IMR-90 (cell line): ENCODE results near the gene VMAC. TPM values are rescaled to one million over a fixed set of nuclear protein-coding genes. Genes with fewer than 3 reads are reported as not detected.

Source experiments
- ATAC-seq: fragments of 200-7000 bp; cut with Tn5 transposase; 2 replicates; pipeline ENCODE4 v1.9.1; 2020; ENCODE audit warnings: low read depth, mild to moderate bottlenecking, moderate library complexity
- BruUV-seq: library from RNA; stranded (reverse); fragments of 400-500 nt; replicated peaks from 2 replicates; lab custom pipeline; 2021; lab: Mats Ljungman, UMichigan
- CTCF ChIA-PET: fragments of 300-600 bp; formaldehyde crosslinking; extraction: SDS; loops from one replicate; lab custom pipeline; 2021; ENCODE audit warnings: antibody characterized with exemption; lab: Yijun Ruan, JAX
- POLR2A ChIA-PET: fragments of 300-600 bp; sonication (Branson Sonifier 250); formaldehyde crosslinking; loops from one replicate; lab custom pipeline; 2022; ENCODE audit warnings: antibody characterized with exemption; ENCODE audit not compliant: unreplicated experiment; lab: Charles Lee
- DNase-seq: peaks from one replicate; pipeline ENCODE4 v3.0.0; 2013
- H2AFZ ChIP-seq: replicated peaks from 2 replicates; pipeline ENCODE3; 2013; ENCODE audit warnings: low read length, mild to moderate bottlenecking; ENCODE audit not compliant: poor library complexity
- H2AK5ac ChIP-seq: 2 replicates; pipeline ENCODE4 v1.6.1; 2013; ENCODE audit warnings: low read depth, low read length, inconsistent platforms
- H2AK9ac ChIP-seq: replicated peaks from 2 replicates; pipeline ENCODE3; 2013; ENCODE audit warnings: mild to moderate bottlenecking, low read depth, low read length, moderate library complexity; ENCODE audit not compliant: poor library complexity
- H2BK120ac ChIP-seq: 2 replicates; pipeline ENCODE4 v1.6.1; 2013; ENCODE audit warnings: low read depth, low read length, inconsistent platforms
- H2BK15ac ChIP-seq: 3 replicates; pipeline ENCODE4 v1.6.1; 2013; ENCODE audit warnings: low read depth, low read length, inconsistent platforms
- H2BK20ac ChIP-seq: 2 replicates; pipeline ENCODE4 v1.6.1; 2013; ENCODE audit warnings: low read depth, mild to moderate bottlenecking, inconsistent platforms, low read length, moderate library complexity
- H2BK5ac ChIP-seq: 2 replicates; pipeline ENCODE4 v1.6.1; 2013; ENCODE audit warnings: mild to moderate bottlenecking, low read depth, low read length, inconsistent platforms; ENCODE audit not compliant: poor library complexity, severe bottlenecking
- H3K14ac ChIP-seq: replicated peaks from 2 replicates; pipeline ENCODE4 v1.6.1; 2013; ENCODE audit warnings: low read depth, low read length, inconsistent platforms
- H3K18ac ChIP-seq: 2 replicates; pipeline ENCODE4 v1.6.1; 2013; ENCODE audit warnings: low read depth, low read length, control low read depth
- H3K23ac ChIP-seq: 2 replicates; pipeline ENCODE4 v1.6.1; 2013; ENCODE audit warnings: low read depth, low read length, inconsistent platforms
- H3K27ac ChIP-seq: 2 replicates; pipeline ENCODE4 v1.5.1; 2013; ENCODE audit warnings: mild to moderate bottlenecking, control low read depth, low read length; ENCODE audit not compliant: insufficient read depth
- H3K27me3 ChIP-seq: 2 replicates; pipeline ENCODE4 v1.6.1; 2013; ENCODE audit warnings: low read length; ENCODE audit not compliant: control insufficient read depth, insufficient read depth
- H3K36me3 ChIP-seq: 2 replicates; pipeline ENCODE4 v1.6.1; 2013; ENCODE audit warnings: low read length, mixed read lengths; ENCODE audit not compliant: control insufficient read depth, insufficient read depth
- H3K4ac ChIP-seq: 2 replicates; pipeline ENCODE4 v1.6.1; 2013; ENCODE audit warnings: low read depth, low read length, inconsistent platforms
- H3K4me1 ChIP-seq: 2 replicates; pipeline ENCODE4 v1.6.1; 2013; ENCODE audit warnings: low read length, mixed read lengths; ENCODE audit not compliant: control insufficient read depth, insufficient read depth
- H3K4me2 ChIP-seq: 2 replicates; pipeline ENCODE4 v1.6.1; 2013; ENCODE audit warnings: low read depth, mild to moderate bottlenecking, control low read depth, low read length, moderate library complexity
- H3K4me3 ChIP-seq: 2 replicates; pipeline ENCODE4 v1.5.1; 2013; ENCODE audit warnings: low read depth, mild to moderate bottlenecking, control low read depth, low read length, moderate library complexity; ENCODE audit not compliant: insufficient read depth
- H3K56ac ChIP-seq: 2 replicates; pipeline ENCODE4 v1.6.1; 2013; ENCODE audit warnings: low read length, inconsistent platforms; ENCODE audit not compliant: insufficient read depth; ENCODE audit errors: extremely low read depth
- H3K79me1 ChIP-seq, 2 experiments: 2 replicates each; pipeline ENCODE4 v1.6.1; 2013; ENCODE audit warnings: low read length in 2 of 2, inconsistent platforms in 1 of 2, low read depth in 1 of 2
- H3K9ac ChIP-seq: 2 replicates; pipeline ENCODE4 v1.6.1; 2013; ENCODE audit warnings: low read depth, low read length, control low read depth
- H3K9me1 ChIP-seq: 2 replicates; pipeline ENCODE4 v1.6.1; 2013; ENCODE audit warnings: low read length, inconsistent platforms; ENCODE audit not compliant: insufficient read depth
- H3K9me3 ChIP-seq: 2 replicates; pipeline ENCODE4 v1.6.1; 2013; ENCODE audit warnings: low read length; ENCODE audit not compliant: control insufficient read depth, insufficient read depth
- H4K20me1 ChIP-seq: 2 replicates; pipeline ENCODE4 v1.6.1; 2013; ENCODE audit warnings: low read length, inconsistent platforms; ENCODE audit not compliant: insufficient read depth
- H4K5ac ChIP-seq: 2 replicates; pipeline ENCODE4 v1.6.1; 2013; ENCODE audit warnings: mild to moderate bottlenecking, low read depth, low read length, control low read depth
- H4K8ac ChIP-seq, 2 experiments: 2 replicates each; pipeline ENCODE4 v1.6.1; 2013; ENCODE audit warnings: low read depth in 2 of 2, low read length in 2 of 2, control low read depth in 1 of 2, inconsistent platforms in 1 of 2
- H4K91ac ChIP-seq: 2 replicates; pipeline ENCODE4 v1.6.1; 2013; ENCODE audit warnings: low read depth, low read length, inconsistent platforms; ENCODE audit not compliant: insufficient read depth
- BHLHE40 ChIP-seq: fragments of 150-350 bp; IDR thresholded peaks from 2 replicates; pipeline ENCODE4 v1.6.1; 2016; ENCODE audit warnings: mild to moderate bottlenecking, low read depth, low read length
- CEBPB ChIP-seq: IDR thresholded peaks from 2 replicates; pipeline ENCODE4 v1.6.1; 2012; ENCODE audit warnings: low read depth, low read length, improper control_type of control experiment
- CHD1 ChIP-seq: IDR thresholded peaks from 2 replicates; pipeline ENCODE4 v1.6.1; 2012; ENCODE audit warnings: low read depth, low read length, improper control_type of control experiment
- FOS ChIP-seq: fragments of 150-350 bp; IDR thresholded peaks from 2 replicates; pipeline ENCODE4 v1.6.1; 2016; ENCODE audit warnings: low read depth, low read length
- MAFK ChIP-seq: IDR thresholded peaks from 2 replicates; pipeline ENCODE4 v1.6.1; 2012; ENCODE audit warnings: low read depth, low read length, improper control_type of control experiment
- MAZ ChIP-seq: IDR thresholded peaks from 2 replicates; pipeline ENCODE4 v1.6.1; 2012; ENCODE audit warnings: low read depth, mild to moderate bottlenecking, low read length, improper control_type of control experiment, moderate library complexity, borderline replicate concordance
- MXI1 ChIP-seq: IDR thresholded peaks from 2 replicates; pipeline ENCODE4 v1.6.1; 2012; ENCODE audit warnings: low read depth, mild to moderate bottlenecking, low read length, moderate library complexity, borderline replicate concordance
- NFE2L2 ChIP-seq: fragments of 150-350 bp; IDR thresholded peaks from 2 replicates; pipeline ENCODE4 v1.6.1; 2016; ENCODE audit warnings: low read depth, mild to moderate bottlenecking, low read length
- POLR2A ChIP-seq: IDR thresholded peaks from 2 replicates; pipeline ENCODE4 v1.6.1; 2012; ENCODE audit warnings: mild to moderate bottlenecking, low read depth, low read length
- RAD21 ChIP-seq: IDR thresholded peaks from 2 replicates; pipeline ENCODE4 v1.6.1; 2012; ENCODE audit warnings: low read length, improper control_type of control experiment
- RCOR1 ChIP-seq: IDR thresholded peaks from 2 replicates; pipeline ENCODE4 v1.6.1; 2012; ENCODE audit warnings: mild to moderate bottlenecking, low read length, improper control_type of control experiment; ENCODE audit not compliant: insufficient replicate concordance
- RFX5 ChIP-seq: IDR thresholded peaks from 2 replicates; pipeline ENCODE4 v1.8.0; 2012; ENCODE audit warnings: low read depth, mild to moderate bottlenecking, low read length, moderate library complexity
- SMC3 ChIP-seq: fragments of 150-350 bp; IDR thresholded peaks from 2 replicates; pipeline ENCODE4 v1.6.1; 2016; ENCODE audit warnings: low read depth, mild to moderate bottlenecking, antibody characterized with exemption, low read length, moderate library complexity
- WGBS, 2 experiments: methylation state at CpG; one replicate each; pipeline versions ENCODE4 v1.1.5 to v1.1.7; 2013; ENCODE audit warnings: missing lambda C conversion rate in 2 of 2; ENCODE audit not compliant: insufficient read length in 1 of 2; ENCODE audit errors: extremely low coverage in 2 of 2; 5-methylcytosine and 5-hydroxymethylcytosine counted together
- dilution Hi-C: fragments of 300-500 bp; cut with HindIII; formaldehyde crosslinking; loops from one replicate; pipeline ENCODE4 v1.14.3; 2018; ENCODE audit warnings: low sequenced_read_pairs; ENCODE audit not compliant: unreplicated experiment
- in situ Hi-C: fragments of 300-500 bp; cut with MboI; formaldehyde crosslinking; loops from 3 replicates; pipeline ENCODE4 v1.14.3; 2019; ENCODE audit warnings: low sequenced_read_pairs, inconsistent platforms, mixed read lengths
- intact Hi-C: fragments of 100-400 bp; cut with micrococcal nuclease; formaldehyde crosslinking; loops from 2 replicates; pipeline ENCODE4 v1.10.0; 2022
- polyA plus RNA-seq, 3 experiments: library from polyadenylated mRNA; depleted of rRNA; stranded (reverse); fragments of >200 nt; gene quantifications; 2 replicates each; pipeline ENCODE4 v1.2.3, GENCODE V29; 2012; ENCODE audit warnings: low replicate concordance in 1 of 3
- total RNA-seq: library from RNA; depleted of rRNA; stranded (reverse); fragments of >200 nt; gene quantifications from 2 replicates; pipeline ENCODE4 v1.2.3, GENCODE V29; 2012
- TF ChIP-seq, protein P1 (sequence below): fragments of 150-350 bp; IDR thresholded peaks from 2 replicates; pipeline ENCODE4 v1.6.1; 2016; ENCODE audit warnings: low read depth, mild to moderate bottlenecking, low read length, moderate library complexity, borderline replicate concordance
- TF ChIP-seq, protein P2 (sequence below): conservative IDR thresholded peaks from 2 replicates; pipeline ENCODE4 v1.5.1; 2012; ENCODE audit warnings: mild to moderate bottlenecking, low read depth, low read length, improper control_type of control experiment

Gene VMAC
- total and polyA plus RNA-seq, 2 of the 4 experiments (the other 2 are of a cell fraction): 1.4 to 3.1 TPM

DNA sequence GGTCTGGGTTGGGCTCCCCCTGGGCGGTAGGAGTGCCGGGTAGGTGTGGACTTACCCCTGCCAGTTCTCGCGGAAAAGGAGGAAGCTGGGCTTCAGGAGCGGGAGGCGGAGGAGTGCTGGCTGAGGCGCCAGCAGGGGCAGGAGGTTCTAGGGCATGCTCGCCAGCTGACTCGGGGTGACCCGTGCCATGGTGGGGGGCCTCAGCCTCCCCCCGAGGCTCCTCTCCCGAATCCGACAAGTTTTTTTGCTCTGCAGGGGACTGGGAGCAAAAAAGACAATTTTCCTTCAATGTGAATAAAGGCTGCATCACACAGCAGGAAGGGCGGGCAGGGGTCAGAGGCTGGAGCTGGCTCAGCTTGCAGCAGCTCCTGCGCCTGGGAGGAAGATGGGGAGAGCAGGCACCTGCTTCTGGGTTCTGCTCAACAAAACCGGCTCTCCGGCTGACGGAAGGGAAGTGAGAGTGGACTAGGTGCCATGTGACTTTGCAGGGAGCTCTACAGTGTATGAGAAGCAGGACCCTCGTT, 46.7 kb downstream of the VMAC start:
- no peak overlapping the region for H3K4me2 ChIP-seq
- 0 out of 2 replicates have a peak overlapping the region, but pooled peaks have one; percentile 37 for H3K14ac ChIP-seq
- 0 out of 2 replicates have a peak overlapping the region, but pooled peaks have one; percentile 17 for H2AK5ac ChIP-seq
- CTCF ChIA-PET: interaction anchor here (1.0 kb wide), 1 partner anchor 16 kb away, joined by 3 read pairs; no protein-coding TSS in a partner anchor
- in situ Hi-C loops: no loop called here
- H2BK5ac ChIP-seq: no peak overlapping the region
- peak overlapping the region; percentile 89; the same call in 1 of the 3 replicates for H2BK15ac ChIP-seq
- peak overlapping the region; percentile 35 for H2AK9ac ChIP-seq
- 78% methylated on average over 9 of the region's 19 CpGs; no CpG with 5 or more reads in 1 of the 2 experiments for WGBS, 2 experiments
- no peak overlapping the region for H3K27ac ChIP-seq
- H4K20me1 ChIP-seq: peaks cover 72% of the 10 kb centered on the region
- peaks cover 45 to 98% of the 10 kb centered on the region in 2 experiments for H3K79me1 ChIP-seq
- intact Hi-C loops: no loop called here
- peaks cover 57% of the 10 kb centered on the region for H3K4me1 ChIP-seq
- dilution Hi-C loops: no loop called here
- no peak overlapping the region for H3K56ac ChIP-seq
- peaks cover 42% of the 10 kb centered on the region for H3K9me1 ChIP-seq
- no peak for DNase-seq
- peak overlapping the region; percentile 87; the same call in 1 of the 2 replicates for H2BK120ac ChIP-seq
- H3K9ac ChIP-seq: no peak overlapping the region
- H4K91ac ChIP-seq: no peak overlapping the region; the same call in 1 of the 2 replicates
- no peaks in the 10 kb centered on the region for H3K27me3 ChIP-seq
- H4K8ac ChIP-seq: no peak overlapping the region
- no peak overlapping the region for H2AFZ ChIP-seq
- H3K18ac ChIP-seq: no peak overlapping the region; the same call in 1 of the 2 replicates
- no peaks in the 10 kb centered on the region for H3K9me3 ChIP-seq
- no peak overlapping the region for H4K5ac ChIP-seq
- H2BK20ac ChIP-seq: no peak overlapping the region
- peak overlapping the region; percentile 91 for H3K4ac ChIP-seq
- TF ChIP-seq NFE2L2: no peak
- TF ChIP-seq, protein P1, sequence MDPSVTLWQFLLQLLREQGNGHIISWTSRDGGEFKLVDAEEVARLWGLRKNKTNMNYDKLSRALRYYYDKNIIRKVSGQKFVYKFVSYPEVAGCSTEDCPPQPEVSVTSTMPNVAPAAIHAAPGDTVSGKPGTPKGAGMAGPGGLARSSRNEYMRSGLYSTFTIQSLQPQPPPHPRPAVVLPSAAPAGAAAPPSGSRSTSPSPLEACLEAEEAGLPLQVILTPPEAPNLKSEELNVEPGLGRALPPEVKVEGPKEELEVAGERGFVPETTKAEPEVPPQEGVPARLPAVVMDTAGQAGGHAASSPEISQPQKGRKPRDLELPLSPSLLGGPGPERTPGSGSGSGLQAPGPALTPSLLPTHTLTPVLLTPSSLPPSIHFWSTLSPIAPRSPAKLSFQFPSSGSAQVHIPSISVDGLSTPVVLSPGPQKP: no peak
- TF ChIP-seq CEBPB: no peak
- no peak for TF ChIP-seq MAFK
- no peak for TF ChIP-seq RAD21
- TF ChIP-seq FOS: no peak
- no peak for TF ChIP-seq MXI1
- TF ChIP-seq, protein P2, sequence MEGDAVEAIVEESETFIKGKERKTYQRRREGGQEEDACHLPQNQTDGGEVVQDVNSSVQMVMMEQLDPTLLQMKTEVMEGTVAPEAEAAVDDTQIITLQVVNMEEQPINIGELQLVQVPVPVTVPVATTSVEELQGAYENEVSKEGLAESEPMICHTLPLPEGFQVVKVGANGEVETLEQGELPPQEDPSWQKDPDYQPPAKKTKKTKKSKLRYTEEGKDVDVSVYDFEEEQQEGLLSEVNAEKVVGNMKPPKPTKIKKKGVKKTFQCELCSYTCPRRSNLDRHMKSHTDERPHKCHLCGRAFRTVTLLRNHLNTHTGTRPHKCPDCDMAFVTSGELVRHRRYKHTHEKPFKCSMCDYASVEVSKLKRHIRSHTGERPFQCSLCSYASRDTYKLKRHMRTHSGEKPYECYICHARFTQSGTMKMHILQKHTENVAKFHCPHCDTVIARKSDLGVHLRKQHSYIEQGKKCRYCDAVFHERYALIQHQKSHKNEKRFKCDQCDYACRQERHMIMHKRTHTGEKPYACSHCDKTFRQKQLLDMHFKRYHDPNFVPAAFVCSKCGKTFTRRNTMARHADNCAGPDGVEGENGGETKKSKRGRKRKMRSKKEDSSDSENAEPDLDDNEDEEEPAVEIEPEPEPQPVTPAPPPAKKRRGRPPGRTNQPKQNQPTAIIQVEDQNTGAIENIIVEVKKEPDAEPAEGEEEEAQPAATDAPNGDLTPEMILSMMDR: no peak
- TF ChIP-seq RFX5: no peak
- TF ChIP-seq RCOR1: no peak
- TF ChIP-seq CHD1: no peak
- TF ChIP-seq MAZ: no peak
- TF ChIP-seq SMC3: no peak
- TF ChIP-seq BHLHE40: no peak
- no peak for TF ChIP-seq POLR2A
- POLR2A ChIA-PET: no interaction called here
- H3K23ac ChIP-seq: no peak overlapping the region; the same call in 1 of the 2 replicates
- ATAC-seq: no peak
- no TSS peak for BruUV-seq
- H3K36me3 ChIP-seq: peaks cover 15% of the 10 kb centered on the region
- no peak overlapping the region for H3K4me3 ChIP-seq
